H1 (cell line): ENCODE data around the gene MAP7. TPM values are rescaled to one million over a fixed set of nuclear protein-coding genes. Genes with fewer than 3 reads are reported as not detected.

Source experiments
- CTCF ChIA-PET: fragments of 300-600 bp; sonication (Branson Sonifier 250); formaldehyde crosslinking; loops from one replicate; lab custom pipeline; 2021; ENCODE audit not compliant: partially characterized antibody; lab: Charles Lee
- POLR2A ChIA-PET: fragments of 300-600 bp; sonication (Branson Sonifier 250); formaldehyde crosslinking; loops from one replicate; lab custom pipeline; 2021; ENCODE audit warnings: inconsistent platforms; ENCODE audit not compliant: partially characterized antibody; lab: Charles Lee
- DNase-seq, 2 experiments: peaks; one replicate each; pipeline versions ENCODE4 v3.0.0 to v3.0.0-alpha.2; 2010 to 2022; ENCODE audit warnings: low spot score in 2 of 2, low read depth in 1 of 2, mixed read lengths in 1 of 2
- FAIRE-seq: peaks from 2 replicates; lab custom pipeline; 2011; peaks lifted over from hg19 to GRCh38; lab: Jason Lieb, UNC
- H2AFZ ChIP-seq: 2 replicates; pipeline ENCODE4 v1.8.1; 2012; ENCODE audit warnings: low read length, inconsistent platforms
- H2AK5ac ChIP-seq: 2 replicates; pipeline ENCODE4 v1.6.1; 2013; ENCODE audit warnings: low read depth, low read length
- H2BK120ac ChIP-seq: replicated peaks from 2 replicates; pipeline ENCODE3; 2013; ENCODE audit warnings: low read depth, low read length, inconsistent platforms
- H2BK12ac ChIP-seq: 2 replicates; pipeline ENCODE4 v1.6.1; 2013; ENCODE audit warnings: low read depth, low read length
- H2BK15ac ChIP-seq: 2 replicates; pipeline ENCODE4 v1.6.1; 2013; ENCODE audit warnings: low read length
- H2BK20ac ChIP-seq: 2 replicates; pipeline ENCODE4 v1.6.1; 2013; ENCODE audit warnings: low read length
- H2BK5ac ChIP-seq: 2 replicates; pipeline ENCODE4 v1.6.1; 2013; ENCODE audit warnings: low read depth, low read length
- H3K14ac ChIP-seq: 2 replicates; pipeline ENCODE4 v1.6.1; 2013; ENCODE audit warnings: inconsistent platforms; ENCODE audit not compliant: insufficient read length
- H3K18ac ChIP-seq: 2 replicates; pipeline ENCODE4 v1.6.1; 2013; ENCODE audit warnings: low read length; ENCODE audit errors: extremely low read depth
- H3K23ac ChIP-seq: 2 replicates; pipeline ENCODE4 v1.6.1; 2013; ENCODE audit warnings: inconsistent platforms; ENCODE audit not compliant: insufficient read length
- H3K23me2 ChIP-seq: 2 replicates; pipeline ENCODE4 v1.6.1; 2013; ENCODE audit warnings: low read depth, low read length
- H3K27ac ChIP-seq: 2 replicates; pipeline ENCODE4 v1.6.1; 2011; ENCODE audit warnings: low read depth, low read length, inconsistent platforms
- H3K27me3 ChIP-seq, 4 experiments: replicated peaks in 1 of 4; 1 replicate in 1 of 4; 2 replicates in 3 of 4; pipeline versions ENCODE4 v1.6.1 to v1.8.1; 2011 to 2013; ENCODE audit warnings: low read length in 3 of 4, mild to moderate bottlenecking in 3 of 4, inconsistent platforms in 2 of 4, mixed read lengths in 2 of 4, moderate library complexity in 1 of 4; ENCODE audit not compliant: control insufficient read depth in 3 of 4, insufficient read depth in 3 of 4; ENCODE audit errors: extremely low read depth in 1 of 4
- H3K36me3 ChIP-seq, 4 experiments: 2 replicates each; pipeline versions ENCODE4 v1.6.1 to v1.8.1; 2011 to 2013; ENCODE audit warnings: mild to moderate bottlenecking in 4 of 4, low read length in 3 of 4, moderate library complexity in 2 of 4, control low read depth in 1 of 4, inconsistent platforms in 1 of 4; ENCODE audit not compliant: insufficient read depth in 4 of 4, control insufficient read depth in 2 of 4
- H3K4ac ChIP-seq: replicated peaks from 2 replicates; pipeline ENCODE3; 2013; ENCODE audit warnings: low read length, low read depth, mixed read lengths, inconsistent platforms; ENCODE audit not compliant: insufficient read length
- H3K4me1 ChIP-seq, 4 experiments: replicated peaks in 1 of 4; 1 replicate in 1 of 4; 2 replicates in 3 of 4; pipeline versions ENCODE4 v1.6.1 to v1.8.1; 2011 to 2013; ENCODE audit warnings: low read length in 3 of 4, inconsistent platforms in 2 of 4, mixed read lengths in 1 of 4; ENCODE audit not compliant: insufficient read depth in 4 of 4, control insufficient read depth in 3 of 4
- H3K4me2 ChIP-seq, 2 experiments: 2 replicates each; pipeline versions ENCODE4 v1.6.1 to v1.8.1; 2011 to 2013; ENCODE audit warnings: low read depth in 2 of 2, low read length in 2 of 2, control low read depth in 1 of 2, inconsistent platforms in 1 of 2, mild to moderate bottlenecking in 1 of 2; ENCODE audit not compliant: insufficient read depth in 1 of 2
- H3K4me3 ChIP-seq, 4 experiments: fragments of 200-600, 300-600 bp in 1 of 4; sonication (generic), shearing (Covaris generic), sonication (Bioruptor Twin) in 1 of 4; 2 replicates each; pipeline versions ENCODE4 v1.5.1 to v1.8.1; 2011 to 2016; ENCODE audit warnings: low read length in 4 of 4, low read depth in 3 of 4, control low read depth in 2 of 4, inconsistent platforms in 2 of 4, mild to moderate bottlenecking in 2 of 4, mixed read lengths in 1 of 4, moderate library complexity in 1 of 4; ENCODE audit not compliant: insufficient read depth in 2 of 4; ENCODE audit errors: extremely low read depth in 1 of 4
- H3K56ac ChIP-seq: replicated peaks from 2 replicates; pipeline ENCODE3; 2013; ENCODE audit warnings: low read depth, mild to moderate bottlenecking, mixed read lengths, low read length, inconsistent platforms; ENCODE audit not compliant: insufficient read length
- H3K79me1 ChIP-seq: 2 replicates; pipeline ENCODE4 v1.6.1; 2013; ENCODE audit warnings: low read depth, low read length, control low read depth
- H3K79me2 ChIP-seq, 2 experiments: 2 replicates each; pipeline versions ENCODE4 v1.6.1 to v1.8.1; 2012 to 2013; ENCODE audit warnings: low read length in 2 of 2, mild to moderate bottlenecking in 2 of 2, inconsistent platforms in 1 of 2; ENCODE audit not compliant: insufficient read depth in 2 of 2, control insufficient read depth in 1 of 2
- H3K9ac ChIP-seq, 4 experiments: replicated peaks in 1 of 4; 1 replicate in 1 of 4; 2 replicates in 3 of 4; pipeline versions ENCODE4 v1.6.1 to v1.8.1; 2011 to 2013; ENCODE audit warnings: low read depth in 3 of 4, low read length in 3 of 4, control low read depth in 2 of 4, mild to moderate bottlenecking in 2 of 4, moderate library complexity in 2 of 4, inconsistent platforms in 1 of 4; ENCODE audit errors: extremely low read depth in 1 of 4
- H3K9me3 ChIP-seq, 2 experiments: 2 replicates each; pipeline versions ENCODE4 v1.6.1 to v1.8.1; 2012 to 2013; ENCODE audit warnings: mild to moderate bottlenecking in 2 of 2, moderate library complexity in 2 of 2, control low read depth in 1 of 2, inconsistent platforms in 1 of 2, low read depth in 1 of 2, low read length in 1 of 2, mixed read lengths in 1 of 2; ENCODE audit not compliant: insufficient read depth in 2 of 2
- H4K20me1 ChIP-seq, 2 experiments: replicated peaks in 1 of 2; 2 replicates each; pipeline versions ENCODE3 to v1.8.1; 2011 to 2013; ENCODE audit warnings: inconsistent platforms in 2 of 2, low read length in 2 of 2, mild to moderate bottlenecking in 1 of 2; ENCODE audit not compliant: insufficient read depth in 2 of 2, control insufficient read depth in 1 of 2
- H4K5ac ChIP-seq: 2 replicates; pipeline ENCODE4 v1.6.1; 2013; ENCODE audit warnings: low read length, low read depth, mixed read lengths, inconsistent platforms; ENCODE audit not compliant: insufficient read length
- H4K8ac ChIP-seq: 2 replicates; pipeline ENCODE4 v1.8.0; 2013; ENCODE audit warnings: mild to moderate bottlenecking, moderate library complexity, low read length, inconsistent platforms; ENCODE audit not compliant: insufficient read depth; ENCODE audit errors: extremely low read depth
- H4K91ac ChIP-seq: replicated peaks from 2 replicates; pipeline ENCODE3; 2013; ENCODE audit warnings: low read length, mixed read lengths, inconsistent platforms; ENCODE audit not compliant: insufficient read length
- BRCA1 ChIP-seq: IDR thresholded peaks from 2 replicates; pipeline ENCODE4 v1.6.1; 2012; ENCODE audit warnings: low read depth, low read length, improper control_type of control experiment
- CTBP2 ChIP-seq: IDR thresholded peaks from 2 replicates; pipeline ENCODE4 v1.7.0; 2011; ENCODE audit warnings: borderline replicate concordance, mild to moderate bottlenecking, moderate library complexity, mixed read lengths, low read length; ENCODE audit not compliant: insufficient read depth, insufficient read length
- E2F6 ChIP-seq: IDR thresholded peaks from 2 replicates; pipeline ENCODE4 v1.6.1; 2012; ENCODE audit warnings: inconsistent platforms
- MAFK ChIP-seq: IDR thresholded peaks from 2 replicates; pipeline ENCODE4 v1.6.1; 2012; ENCODE audit warnings: low read depth, mild to moderate bottlenecking, improper control_type of control experiment, low read length
- MAX ChIP-seq: IDR thresholded peaks from 2 replicates; pipeline ENCODE4 v1.6.1; 2012; ENCODE audit warnings: inconsistent platforms
- POLR2A ChIP-seq, 2 experiments: IDR thresholded peaks; 1 replicate in 1 of 2; 2 replicates in 1 of 2; pipeline ENCODE4 v1.6.1; 2011; ENCODE audit warnings: low read depth in 2 of 2, low read length in 2 of 2, mild to moderate bottlenecking in 2 of 2; ENCODE audit errors: control extremely low read depth in 1 of 2
- SAP30 ChIP-seq: fragments of 300-600 bp; sonication (generic); IDR thresholded peaks from 2 replicates; pipeline ENCODE4 v1.7.1; 2012; ENCODE audit warnings: low read length, moderate library complexity, mild to moderate bottlenecking, inconsistent platforms; ENCODE audit not compliant: insufficient read depth, insufficient replicate concordance
- WGBS, 2 experiments: shearing (Covaris generic) in 1 of 2; methylation state at CpG; one replicate each; pipeline versions ENCODE4 v1.1.6 to v1.1.7; 2013 to 2015; ENCODE audit warnings: low lambda C conversion rate in 2 of 2, mixed read lengths in 2 of 2, inconsistent platforms in 1 of 2, low coverage in 1 of 2, missing lambda C conversion rate in 1 of 2; ENCODE audit not compliant: insufficient replicate concordance in 2 of 2, insufficient coverage in 1 of 2, insufficient read length in 1 of 2; ENCODE audit errors: extremely low coverage in 1 of 2, missing lambda C conversion rate in 1 of 2; 5-methylcytosine and 5-hydroxymethylcytosine counted together
- polyA plus RNA-seq, 7 experiments: library from polyadenylated mRNA; depleted of rRNA in 3 of 7; stranded (reverse) in 5 of 7; unstranded in 2 of 7; fragments of >200 nt in 5 of 7; fragments of 200-250 nt in 2 of 7; gene quantifications; 1 replicate in 5 of 7; 2 replicates in 1 of 7; 4 replicates in 1 of 7; pipeline versions ENCODE4 v1.2.1 to v1.2.3, GENCODE V29; 2011 to 2013; ENCODE audit warnings: missing spikeins in 2 of 7, mixed read lengths in 2 of 7
- total RNA-seq: library from RNA; stranded (reverse); fragmentation: NEBNext Ultra II Directional; extraction: Animal tissue kit (Norgen Biotek cat#: 25700); gene quantifications from 2 replicates; pipeline ENCODE4 v1.2.1, GENCODE V29; 2021

Gene MAP7
- total and polyA plus RNA-seq, 2 of the 8 experiments (the other 6 are each of a cell fraction or from before 2014, with no cell fraction given) = 13.5 to 66.9 TPM

GRCh38 chr6:136508725-136509392 is 41.4 kb downstream of the MAP7 start:
- WGBS, 2 experiments = 95% methylated on average over 1 of the region's 1 CpG; no CpG with 5 or more reads in 1 of the 2 experiments
- Histone ChIP-seq H3K4me1 (peaks cover 0 to 13% (median 6%) of the 10 kb centered on the region in 4 experiments; a peak in 3 of 7 replicates), H3K4ac (no peak overlapping the region), H4K20me1 (no peaks in the 10 kb centered on the region), H3K9me3 (no peaks in the 10 kb centered on the region), H3K79me1 (no peaks in the 10 kb centered on the region; the same call in 1 of the 2 replicates), H2BK5ac (no peak overlapping the region), H3K27me3 (no peaks in the 10 kb centered on the region), H4K5ac (no peak overlapping the region), H4K91ac (no peak overlapping the region)
- no peak for DNase-seq
- FAIRE-seq = no peak
- CTCF ChIA-PET = interaction anchor here (0.6 to 2.1 kb wide), 2 partner anchors 17 to 156 kb away, joined by 4 to 10 read pairs; no protein-coding TSS in a partner anchor
- TF ChIP-seq BRCA1 = no peak
- TF ChIP-seq POLR2A (IDR thresholded peaks at IDR 0.05; ENCODE audit: control extremely low read depth in 1 of 2, low read depth in 2 of 2, low read length in 2 of 2) = no peak
- TF ChIP-seq MAX = no peak
- TF ChIP-seq E2F6 = no peak
- no peak for TF ChIP-seq SAP30
- no peak for TF ChIP-seq MAFK
- no peak for TF ChIP-seq CTBP2
- TF ChIP-seq, all 59 proteins: peak for 0
- Histone ChIP-seq H3K79me2 (peaks cover 0 to 83% of the 10 kb centered on the region in 2 experiments; a peak in 3 of 4 replicates), H3K23me2 (no peaks in the 10 kb centered on the region), H3K23ac (no peak overlapping the region), H3K56ac (no peak overlapping the region), H3K14ac (no peak overlapping the region), H4K8ac (no peak overlapping the region), H2BK20ac (no peak overlapping the region), H3K36me3 (no peaks in the 10 kb centered on the region), H3K18ac (no peak overlapping the region), H2AK5ac (no peak overlapping the region), H2BK120ac (no peak overlapping the region), H3K4me3 (no peak overlapping the region), H2BK12ac (no peak overlapping the region), H2BK15ac (no peak overlapping the region), H2AFZ (no peak overlapping the region), H3K27ac (no peak overlapping the region), H3K9ac (no peak overlapping the region), H3K4me2 (no peak overlapping the region)
- POLR2A ChIA-PET = interaction anchor here (1.3 to 2.2 kb wide), 2 partner anchors 23 to 219 kb away, joined by 3 to 4 read pairs; partner anchors contain the start of gene BCLAF1
